ENCODE results near the gene MYD88.

DNA sequence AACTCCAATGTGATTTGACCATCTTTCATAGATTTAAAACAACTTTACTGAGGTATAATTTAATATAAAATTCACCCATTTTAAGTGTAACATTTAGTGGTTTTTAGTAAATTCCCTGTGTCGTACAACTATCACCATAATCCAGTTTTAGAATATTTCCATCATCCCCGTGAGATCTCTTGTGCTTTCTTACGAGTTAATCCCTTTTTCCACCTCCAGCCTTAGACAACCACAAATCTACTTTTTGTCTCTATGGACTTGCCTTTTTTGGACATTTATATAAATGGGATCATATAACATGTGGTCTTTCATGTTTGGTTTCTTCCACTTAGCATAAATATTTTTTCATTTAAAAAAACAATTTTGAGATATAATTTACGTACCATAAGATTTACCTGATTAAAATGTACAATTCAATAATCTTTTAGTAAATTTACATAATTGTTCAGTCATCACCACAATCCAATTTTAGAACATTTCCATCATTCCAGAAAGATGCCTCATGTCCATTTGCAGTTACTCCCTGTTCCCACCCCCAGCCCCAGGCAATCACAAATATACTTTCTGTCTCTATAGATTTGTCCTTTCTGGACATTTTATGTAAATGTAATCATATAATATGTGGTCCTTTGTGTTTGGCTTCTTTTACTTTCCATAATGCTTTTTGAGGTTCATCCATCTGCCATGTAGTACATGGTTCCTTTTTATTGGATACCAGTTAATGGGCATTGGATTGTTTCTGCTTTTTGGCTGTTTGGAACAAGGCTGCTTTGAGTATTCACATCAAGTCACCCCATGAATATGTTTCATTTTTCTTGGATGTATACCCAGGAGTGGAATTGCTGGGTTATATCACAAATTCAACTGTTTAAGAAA, 29.9 kb downstream of the MYD88 start:
- TF ChIP-seq EZH2 (IDR thresholded peaks at IDR 0.05; ENCODE audit: borderline replicate concordance, low read length) (no peak), CTCF (conservative IDR thresholded peaks at IDR 0.05 in 1 of 2, IDR thresholded peaks at IDR 0.05 in 1 of 2; ENCODE audit: extremely low read depth in 1 of 2, insufficient read depth in 1 of 2, low read depth in 1 of 2, low read length in 2 of 2) (no peak)
